HG03196 (cell line): ENCODE measurements around the gene CAVIN2.

Experiments
- ATAC-seq: cut with Tn5 transposase; IDR thresholded peaks from one replicate; pipeline ENCODE4 v1.9.1; 2021; ENCODE audit not compliant: unreplicated experiment

Gene CAVIN2, protein sequence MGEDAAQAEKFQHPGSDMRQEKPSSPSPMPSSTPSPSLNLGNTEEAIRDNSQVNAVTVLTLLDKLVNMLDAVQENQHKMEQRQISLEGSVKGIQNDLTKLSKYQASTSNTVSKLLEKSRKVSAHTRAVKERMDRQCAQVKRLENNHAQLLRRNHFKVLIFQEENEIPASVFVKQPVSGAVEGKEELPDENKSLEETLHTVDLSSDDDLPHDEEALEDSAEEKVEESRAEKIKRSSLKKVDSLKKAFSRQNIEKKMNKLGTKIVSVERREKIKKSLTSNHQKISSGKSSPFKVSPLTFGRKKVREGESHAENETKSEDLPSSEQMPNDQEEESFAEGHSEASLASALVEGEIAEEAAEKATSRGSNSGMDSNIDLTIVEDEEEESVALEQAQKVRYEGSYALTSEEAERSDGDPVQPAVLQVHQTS

DNA sequence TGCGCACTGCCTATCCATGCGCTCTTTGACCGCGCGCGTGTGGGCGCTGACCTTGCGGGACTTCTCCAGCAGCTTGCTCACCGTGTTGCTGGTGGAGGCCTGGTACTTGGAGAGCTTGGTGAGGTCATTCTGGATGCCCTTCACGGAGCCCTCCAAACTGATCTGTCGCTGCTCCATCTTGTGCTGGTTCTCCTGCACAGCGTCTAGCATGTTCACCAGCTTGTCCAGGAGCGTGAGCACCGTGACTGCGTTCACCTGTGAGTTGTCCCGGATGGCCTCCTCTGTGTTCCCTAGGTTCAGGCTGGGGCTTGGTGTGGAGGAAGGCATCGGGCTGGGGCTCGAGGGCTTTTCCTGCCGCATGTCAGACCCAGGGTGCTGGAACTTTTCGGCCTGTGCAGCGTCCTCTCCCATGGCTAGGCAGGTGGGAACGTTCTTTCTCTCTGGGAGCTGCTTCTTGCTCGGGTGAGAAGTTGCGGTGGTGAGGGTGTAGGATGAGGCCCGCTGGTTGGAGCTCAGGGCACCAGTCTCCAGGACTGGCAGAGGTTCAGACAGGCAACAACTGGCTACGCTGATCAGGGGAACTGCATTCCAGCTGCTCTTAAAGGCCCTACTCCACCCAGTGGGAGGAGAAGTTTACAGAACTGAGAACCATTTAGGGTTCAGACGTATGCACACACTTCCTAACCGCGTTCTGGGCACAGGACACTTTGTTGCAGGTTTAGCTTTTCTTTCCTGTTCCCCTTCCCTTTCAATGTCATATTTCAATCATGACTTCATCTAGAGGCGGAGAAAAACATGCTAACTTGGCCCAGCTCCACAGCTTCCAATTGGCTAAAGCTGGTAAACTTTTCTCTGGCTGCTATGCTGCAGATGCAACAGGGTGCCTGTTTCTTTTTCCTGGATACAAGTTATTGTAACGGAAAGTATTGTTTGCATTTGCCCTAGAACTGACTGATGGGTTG lies at the start of gene CAVIN2:
Gene CAVIN2, minus strand, starts transcription at position 574 of the 962 bp plus-strand sequence. Its CDS starts 163 bp downstream, at position 411.
- ATAC-seq = no peak

DNA sequence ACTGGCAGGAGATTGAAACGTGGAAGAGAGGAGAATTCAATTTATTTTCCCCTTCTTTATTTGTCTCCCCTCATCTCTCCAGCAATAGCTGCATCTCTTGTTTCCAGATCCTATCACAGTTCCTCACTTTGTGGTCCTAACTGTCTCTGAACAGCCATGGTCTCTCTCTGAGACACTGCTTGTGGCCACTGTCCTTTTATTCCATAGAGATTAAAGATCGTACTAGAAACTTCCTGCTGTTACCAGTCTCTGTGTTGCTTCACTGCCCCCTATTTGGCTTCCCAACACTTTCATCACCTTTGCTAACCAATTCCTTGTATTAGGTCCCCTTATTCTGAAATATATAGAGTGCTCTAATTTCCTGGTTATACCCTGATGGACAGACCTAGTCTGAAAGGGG lies 48.9 kb upstream of the CAVIN2 start:
- no peak for ATAC-seq

DNA sequence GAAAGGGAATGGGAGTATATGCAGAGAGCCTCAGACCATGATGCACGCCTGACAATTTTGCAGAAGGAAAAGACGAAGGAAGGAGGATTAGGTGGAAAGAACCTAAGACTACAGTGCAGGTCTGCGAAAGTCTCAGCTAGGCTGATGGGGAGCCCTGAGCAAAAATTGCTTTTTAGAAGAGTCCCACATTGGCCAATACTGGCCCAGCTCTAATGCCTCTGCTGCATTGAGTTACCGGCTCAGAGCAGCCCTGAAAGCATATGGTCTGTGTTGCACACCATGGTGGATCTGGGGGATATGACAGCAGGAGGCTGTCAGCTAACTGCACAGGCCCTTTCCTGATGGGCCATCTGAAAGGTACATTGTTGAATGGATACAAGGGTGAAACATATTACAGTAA lies 48.3 kb upstream of the CAVIN2 start:
- no peak for ATAC-seq

DNA sequence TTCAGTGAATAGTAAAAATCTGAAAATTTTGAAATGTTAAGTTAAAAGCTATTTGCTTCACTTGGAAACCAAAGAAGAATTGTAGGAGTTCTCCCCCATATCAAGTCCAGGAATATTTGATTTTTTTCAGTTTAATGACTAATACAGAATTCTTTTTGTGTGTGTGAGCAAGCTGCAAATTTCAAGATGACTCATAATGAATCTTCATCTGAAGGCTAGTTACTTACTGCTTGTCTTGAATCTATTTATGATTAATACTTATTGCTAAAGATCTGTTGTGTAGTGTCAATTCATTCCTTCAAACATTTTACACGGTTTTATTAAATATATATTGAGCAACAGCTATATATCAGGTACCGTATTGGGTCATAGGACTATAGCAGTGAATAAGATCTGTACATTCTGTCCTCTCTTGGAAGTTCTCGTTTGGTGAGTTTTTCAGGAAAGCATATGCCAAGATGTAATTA lies 47.8 kb upstream of the CAVIN2 start:
- no peak for ATAC-seq

DNA sequence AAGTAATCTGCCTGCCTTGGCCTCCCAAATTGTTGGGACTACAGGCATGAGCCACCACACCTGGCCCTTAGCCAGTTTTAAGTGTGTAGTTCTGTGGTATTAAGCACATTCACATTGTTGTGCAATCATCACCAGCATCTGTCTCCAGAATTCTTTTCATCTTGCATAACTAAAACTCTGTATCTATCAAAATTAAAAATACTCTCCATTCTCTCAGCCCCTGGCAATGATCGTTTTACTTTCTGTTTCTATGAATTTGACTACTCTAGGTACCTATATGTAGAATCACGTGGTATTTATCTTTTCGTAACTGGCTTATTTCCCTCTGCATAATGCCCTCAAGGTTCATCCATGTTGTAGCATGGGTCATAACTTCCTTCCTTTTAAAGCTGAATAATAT lies 45.5 kb upstream of the CAVIN2 start:
- ATAC-seq = no peak

DNA sequence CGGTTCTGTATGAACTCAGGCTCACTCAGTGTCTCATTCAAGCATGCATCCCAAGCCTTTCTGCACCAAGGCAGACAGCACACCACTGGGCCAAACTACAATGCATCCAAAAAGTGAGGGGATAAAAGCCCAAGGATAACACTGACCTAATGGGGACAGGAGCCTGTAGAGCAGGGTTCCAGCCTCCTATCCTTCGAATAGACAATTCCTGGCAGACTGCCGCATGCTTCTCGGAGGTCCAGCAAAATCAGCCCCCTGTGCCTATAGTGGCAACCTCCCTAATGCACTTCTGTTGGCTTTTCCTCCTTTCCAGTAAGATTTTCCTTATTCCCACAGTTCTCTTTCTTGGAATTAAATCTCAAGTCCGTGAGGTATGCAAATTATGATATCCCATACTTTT lies 44.8 kb upstream of the CAVIN2 start:
- ATAC-seq = no peak

DNA sequence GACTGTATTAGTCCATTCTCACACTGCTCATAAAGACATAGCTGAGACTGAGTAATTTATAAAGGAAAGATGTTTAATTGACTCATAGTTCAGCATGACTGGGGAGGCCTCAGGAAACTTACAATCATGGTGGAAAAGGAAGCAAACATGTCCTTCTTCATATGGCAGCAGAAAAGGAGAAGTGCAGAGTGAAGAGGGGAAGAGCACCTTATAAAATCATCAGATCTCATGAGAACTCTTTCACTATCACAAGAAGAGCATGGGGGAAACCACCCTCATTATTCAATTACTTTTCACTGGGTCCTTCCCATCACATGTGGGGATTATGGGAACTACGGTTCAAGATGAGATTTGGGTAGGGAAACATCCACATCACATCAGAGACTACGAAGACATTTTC lies 43.0 kb upstream of the CAVIN2 start:
- ATAC-seq = no peak

DNA sequence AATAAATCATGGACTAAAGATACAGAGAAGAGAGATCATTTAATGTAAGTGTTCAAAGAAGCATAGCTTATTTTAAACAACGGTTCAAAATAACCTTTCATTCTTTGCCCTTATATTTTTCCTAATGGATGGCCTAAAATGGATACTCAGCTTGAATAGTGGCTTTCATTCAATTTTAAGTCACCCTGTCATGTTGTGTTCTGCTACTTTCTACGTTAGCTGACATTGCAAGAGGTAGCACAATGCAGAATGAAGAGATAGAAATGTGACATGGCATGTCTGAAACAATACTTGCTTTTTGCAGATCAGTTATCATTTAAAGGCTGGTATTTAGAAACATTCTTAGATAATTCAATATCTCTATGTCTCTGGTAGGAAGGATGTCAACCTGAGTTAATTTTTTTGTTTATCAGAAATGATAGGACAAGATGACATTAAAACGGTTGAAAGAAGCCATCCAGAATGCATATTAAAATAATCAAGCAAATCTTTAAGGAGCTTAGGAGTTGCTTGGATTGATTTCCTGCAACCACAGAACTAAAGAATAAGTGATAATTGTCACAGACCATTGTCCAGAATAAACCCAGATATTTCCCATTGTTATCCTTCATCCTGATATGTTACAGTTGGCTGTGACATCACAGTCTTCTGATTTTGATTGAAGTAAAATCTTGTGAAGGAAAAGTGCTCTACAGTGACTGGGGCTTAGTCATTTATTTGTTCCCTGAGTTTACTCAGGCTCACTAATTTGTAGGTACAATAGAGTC lies 41.7 kb upstream of the CAVIN2 start:
- no peak for ATAC-seq

DNA sequence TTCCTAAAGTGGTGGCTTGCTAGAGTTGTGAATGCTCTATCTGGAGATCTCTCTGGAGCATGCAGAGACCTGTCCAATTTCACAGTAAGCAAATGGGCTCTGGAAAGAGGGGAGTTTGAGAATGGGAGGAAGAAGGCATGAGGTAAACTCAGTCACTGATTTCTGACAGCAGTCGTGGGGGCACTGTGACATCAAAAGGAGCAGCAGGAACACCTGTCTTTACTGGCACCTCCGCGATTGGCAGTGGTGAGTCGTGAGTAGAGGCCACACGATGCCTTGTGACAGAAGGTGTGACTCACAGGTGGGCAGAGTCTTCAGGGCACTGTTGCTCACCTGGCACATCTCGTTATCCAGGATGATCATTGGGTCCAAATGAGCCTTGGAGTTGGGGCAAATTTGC lies 38.8 kb upstream of the CAVIN2 start:
- no peak for ATAC-seq

DNA sequence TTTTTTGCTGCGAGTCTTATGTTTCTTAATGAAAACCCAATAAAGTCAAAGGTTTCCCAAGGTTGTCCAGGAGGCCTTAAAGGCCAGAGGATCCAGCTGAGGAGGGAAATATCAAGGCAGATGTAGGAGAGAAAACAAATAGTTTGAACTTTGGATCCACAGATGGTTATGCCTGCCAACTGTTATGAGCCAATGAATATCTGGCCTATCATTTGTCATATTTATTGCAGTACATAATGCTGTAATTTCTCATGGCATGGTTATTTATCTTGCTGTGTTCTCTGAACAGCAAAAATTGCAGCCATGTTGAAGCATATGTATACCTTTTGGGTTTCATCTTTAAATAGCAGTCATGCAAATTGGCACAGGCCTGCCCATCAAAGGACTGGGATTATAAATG lies 38.2 kb upstream of the CAVIN2 start:
- ATAC-seq = no peak

DNA sequence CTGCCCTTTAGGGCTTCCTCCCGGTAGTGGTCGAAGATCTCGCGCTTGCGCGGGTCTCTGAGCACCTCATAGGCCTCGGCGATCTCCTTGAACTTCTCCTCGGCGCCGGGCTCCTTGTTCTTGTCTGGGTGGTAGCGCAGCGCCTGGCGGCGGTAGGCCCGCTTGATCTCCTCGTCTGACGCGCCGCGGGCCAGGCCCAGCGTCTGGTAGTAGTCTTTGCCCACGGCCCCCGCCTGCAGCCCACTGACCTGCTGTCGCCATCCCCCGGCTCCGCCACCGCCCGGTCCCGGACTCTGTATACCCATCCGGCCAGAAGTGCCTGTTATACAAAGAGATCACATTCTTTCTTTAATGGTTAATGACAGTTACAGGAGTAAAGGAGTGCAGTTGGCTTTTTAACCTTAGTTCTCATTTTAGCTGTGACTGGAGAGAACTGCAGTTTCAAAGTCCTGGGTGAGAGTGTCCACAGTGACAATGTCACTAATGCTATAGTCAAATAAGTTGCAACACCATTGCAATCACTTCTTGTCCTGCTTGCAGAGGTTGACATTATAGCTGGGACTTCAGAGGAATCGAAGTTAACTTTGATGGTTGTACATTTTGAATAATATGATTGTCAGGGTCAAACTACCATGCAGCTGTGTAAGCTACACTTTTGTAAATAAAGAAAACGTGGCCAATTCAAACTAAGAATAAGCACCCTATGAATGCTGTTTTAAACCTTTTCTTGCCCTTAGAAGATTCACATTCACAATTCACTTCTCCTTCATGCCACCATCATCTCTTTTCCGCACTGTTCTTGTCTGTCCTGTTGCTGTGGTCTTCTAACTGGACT lies 35.3 kb upstream of the CAVIN2 start:
- no peak for ATAC-seq

DNA sequence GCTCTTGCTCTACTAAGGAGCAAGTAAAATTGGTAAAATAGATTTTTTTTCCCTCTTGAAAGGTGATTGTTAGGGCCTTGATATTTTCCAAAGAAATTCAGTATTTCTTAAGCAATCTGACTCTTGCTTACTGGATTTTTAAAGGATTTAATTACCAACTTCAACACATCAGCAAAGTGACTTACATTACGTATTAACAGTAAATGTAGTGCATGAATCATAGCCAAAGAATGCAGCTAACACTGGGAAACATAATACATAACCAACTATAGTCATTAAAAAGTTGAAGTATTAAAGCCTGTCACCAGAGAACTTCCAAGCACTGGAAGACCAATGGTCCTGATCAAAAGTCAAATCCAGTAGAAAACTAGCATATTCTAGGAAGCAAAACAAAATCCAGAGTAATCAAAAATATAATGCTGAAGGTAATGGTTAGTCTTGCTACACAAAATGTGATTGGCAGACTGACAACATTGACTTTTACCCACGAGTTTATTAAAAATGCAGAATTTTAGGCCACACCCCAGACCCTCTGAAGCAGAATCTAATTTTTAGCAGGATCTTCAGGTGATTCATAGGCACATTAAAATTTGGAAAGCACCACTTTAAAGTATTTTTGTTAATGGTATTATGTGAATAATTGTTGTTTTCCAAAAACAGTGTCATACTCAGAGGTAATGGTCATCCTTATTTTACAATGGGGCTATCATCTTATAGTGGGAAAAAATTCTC lies 31.8 kb upstream of the CAVIN2 start:
- ATAC-seq = no peak

DNA sequence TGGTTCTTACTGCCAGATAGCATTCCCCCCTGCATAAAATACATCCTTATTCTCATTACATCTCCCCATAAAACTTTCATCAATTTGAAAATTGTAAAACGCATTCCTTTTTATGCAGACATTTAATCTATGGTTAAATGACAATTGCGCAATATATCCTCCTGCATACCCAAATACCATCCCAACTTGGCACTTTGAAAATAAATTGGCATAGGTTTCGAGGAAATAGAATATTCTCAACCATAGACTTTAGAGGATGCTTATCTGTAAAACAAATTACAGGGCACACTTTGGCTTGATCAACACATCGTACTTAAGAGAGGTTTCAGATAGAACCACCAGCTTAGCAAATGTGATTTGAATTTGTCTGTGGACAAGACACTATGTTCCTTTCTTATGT lies 31.0 kb upstream of the CAVIN2 start:
- no peak for ATAC-seq

DNA sequence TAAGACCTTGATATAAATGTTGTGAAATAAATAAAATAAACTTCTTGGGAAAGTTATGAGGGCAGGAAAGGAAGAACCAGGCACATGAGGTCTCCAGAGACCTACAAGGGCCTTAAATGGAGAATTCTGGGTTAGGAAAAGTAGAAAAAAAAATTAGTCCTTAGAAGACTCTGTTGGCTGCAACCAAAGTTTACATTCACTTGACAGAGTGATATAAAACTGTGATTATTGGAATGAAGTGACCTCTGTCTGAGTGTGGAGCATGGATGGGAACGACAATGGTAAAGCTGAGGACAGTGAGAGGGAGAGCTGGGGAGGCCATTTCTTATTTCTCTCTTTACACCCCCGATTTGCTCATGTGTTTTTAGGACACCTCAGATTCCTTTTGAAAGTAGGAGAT lies 29.0 kb upstream of the CAVIN2 start:
- no peak for ATAC-seq

DNA sequence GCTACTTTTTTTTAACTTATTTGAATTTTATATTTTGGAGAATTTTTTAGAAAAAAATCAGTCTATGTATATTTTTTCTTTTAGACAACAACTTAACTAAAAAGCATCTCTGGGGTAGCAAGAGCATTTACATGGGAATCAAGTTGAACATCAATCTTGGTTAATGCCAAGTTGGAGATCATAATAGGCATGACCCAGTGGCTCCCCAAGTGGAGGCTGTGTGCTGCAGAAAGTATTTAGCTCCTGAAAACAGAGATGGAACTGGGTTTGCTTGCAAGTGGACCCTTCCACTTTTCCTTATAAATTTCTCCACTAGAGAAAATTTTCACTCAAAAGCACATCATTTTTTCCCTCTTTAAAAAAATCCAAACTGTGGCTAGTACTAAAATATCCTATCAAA lies 23.9 kb upstream of the CAVIN2 start:
- no peak for ATAC-seq

DNA sequence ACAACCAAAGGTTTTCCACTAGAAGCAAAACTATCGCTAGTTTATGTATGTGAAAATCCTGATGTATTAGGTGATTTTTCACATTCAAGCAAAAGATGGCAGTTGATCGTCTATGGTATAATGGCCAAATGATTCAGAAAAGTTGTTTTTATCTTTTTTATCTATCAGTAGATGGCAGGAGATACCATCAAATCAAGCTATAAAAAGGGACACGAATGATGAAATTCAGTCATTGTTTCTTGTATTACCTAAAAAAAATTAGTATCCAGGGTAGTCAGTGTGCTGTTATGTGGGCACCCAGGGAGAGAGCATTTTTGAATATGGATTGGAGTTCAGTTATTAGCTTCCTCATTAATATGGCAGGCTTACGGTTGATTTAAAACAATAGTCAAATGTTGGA lies 22.9 kb upstream of the CAVIN2 start:
- no peak for ATAC-seq

DNA sequence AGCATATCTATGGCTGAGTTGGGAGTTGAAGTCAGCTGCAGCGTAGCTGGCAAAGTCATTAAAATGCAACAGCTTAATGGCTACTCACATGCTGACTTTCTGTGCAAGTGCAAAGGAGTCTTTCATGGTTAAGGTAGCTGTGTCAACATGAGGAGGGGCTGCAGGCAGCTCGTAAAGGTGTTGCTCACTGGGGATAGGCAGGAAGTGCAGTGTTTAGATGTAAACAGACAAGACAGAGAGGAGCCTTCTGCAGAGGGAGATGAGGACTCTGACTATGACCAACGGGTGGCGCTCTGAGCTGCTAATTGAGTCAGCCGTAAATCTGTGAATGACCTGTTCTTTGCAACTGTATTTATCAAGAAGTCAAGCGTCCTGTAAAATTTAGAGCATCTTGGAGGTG lies 22.3 kb upstream of the CAVIN2 start:
- ATAC-seq = no peak

DNA sequence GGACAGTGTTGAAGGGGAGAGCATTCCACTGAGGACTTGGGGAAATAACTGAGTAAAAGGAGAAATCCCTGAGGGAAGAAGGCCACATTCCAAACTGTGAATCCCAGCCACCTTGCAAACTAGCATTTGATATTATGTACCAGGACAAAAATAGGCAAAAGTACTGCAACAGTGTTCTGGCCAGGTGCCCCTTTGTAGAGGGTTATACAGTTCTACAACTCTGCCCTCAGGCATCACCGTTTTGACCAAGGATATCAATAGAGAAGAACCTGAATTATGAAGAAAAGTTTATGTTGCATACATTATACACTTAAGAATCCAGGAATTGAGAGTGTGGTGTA lies 20.6 kb upstream of the CAVIN2 start:
- no peak for ATAC-seq

DNA sequence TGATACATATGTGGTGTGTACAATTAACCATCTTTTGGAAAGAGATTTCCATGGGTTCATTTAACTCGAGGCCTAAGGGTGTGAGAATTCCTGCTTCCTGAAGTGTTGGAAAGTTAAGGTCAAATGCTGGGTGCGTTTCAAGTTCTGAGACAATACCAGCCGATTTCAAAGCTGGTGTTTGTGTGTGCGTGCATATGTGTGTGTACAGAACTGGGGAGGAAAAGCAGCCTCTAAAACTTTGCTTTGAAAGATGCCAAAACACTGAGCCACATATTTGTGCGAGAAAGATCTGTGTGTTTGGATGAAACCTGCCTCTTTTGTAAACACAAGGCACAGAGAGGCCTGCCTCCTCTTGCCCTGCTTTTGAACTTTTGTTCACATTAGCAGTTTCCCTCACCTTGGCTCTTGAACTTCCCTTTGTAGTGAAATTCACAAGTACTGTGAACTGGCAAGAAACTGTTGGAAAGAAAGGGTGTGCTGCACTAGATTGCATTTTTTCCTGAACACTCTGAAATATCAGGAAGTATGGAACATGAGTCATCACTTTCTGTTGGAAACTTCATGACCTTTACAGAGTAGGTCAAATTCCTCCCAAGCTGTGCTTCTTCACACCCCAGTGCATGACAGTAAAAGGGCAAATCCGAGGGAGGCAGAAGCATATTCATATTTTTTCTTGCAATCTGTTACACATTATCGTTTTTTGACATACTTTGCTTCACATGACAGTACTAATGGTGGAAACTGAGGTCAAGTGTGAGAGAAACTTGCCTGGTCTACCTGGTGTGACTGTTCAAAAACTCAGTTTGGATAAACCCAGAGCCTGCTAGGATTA lies 20.0 kb upstream of the CAVIN2 start:
- ATAC-seq = no peak
